ENCODE measurements around the gene TRMT44. TPM values are rescaled to one million over a fixed set of nuclear protein-coding genes. Genes with fewer than 3 reads are reported as not detected.

TRMT44 gene
- polyA plus RNA-seq, 4 donors, result 14.2 to 16.4 (median 15.5) TPM

Other genes starting within 250 kb of the TRMT44 start
- gene SH3TC1, start 241.5 kb upstream of the TRMT44 start, polyA plus RNA-seq (ENCODE audit: insufficient read length in 4 of 4), result 10 to 100 TPM; 21.8 to 36.5 (median 24.7) TPM
- 10 to 100 TPM; 10.7 to 17.1 (median 12.4) TPM for gene HTRA3, start 171.0 kb upstream of the TRMT44 start, polyA plus RNA-seq (ENCODE audit: insufficient read length in 4 of 4)
- gene ACOX3, start 54 bp upstream of the TRMT44 start, polyA plus RNA-seq (ENCODE audit: insufficient read length in 4 of 4), result 10 to 100 TPM; 15.0 to 17.5 (median 15.7) TPM
- gene GPR78, start 139.6 kb downstream of the TRMT44 start, polyA plus RNA-seq (ENCODE audit: insufficient read length in 4 of 4), result under 1 TPM; 0.55 to 0.89 (median 0.82) TPM
- gene CPZ, start 152.0 kb downstream of the TRMT44 start, polyA plus RNA-seq (ENCODE audit: insufficient read length in 4 of 4), result 10 to 100 TPM; 19.9 to 33.1 (median 20.1) TPM